Fibroblast of the aortic adventitia (primary cell): ENCODE measurements around the gene PRKG1. TPM values are rescaled to one million over a fixed set of nuclear protein-coding genes. Genes with fewer than 3 reads are reported as not detected.

Experiments used
- DNase-seq: peaks from one replicate; pipeline ENCODE4 v3.0.0-alpha.2; 2010; ENCODE audit warnings: low read depth
- H3K4me3 ChIP-seq: 2 replicates; pipeline ENCODE4 v1.5.1; 2011; ENCODE audit warnings: low read depth, mild to moderate bottlenecking, control low read depth, low read length, moderate library complexity
- CTCF ChIP-seq: IDR thresholded peaks from 2 replicates; pipeline ENCODE4 v1.5.1; 2011; ENCODE audit warnings: mild to moderate bottlenecking, low read length, control low read depth, inconsistent platforms; ENCODE audit not compliant: insufficient read depth
- total RNA-seq: library from RNA; depleted of rRNA; stranded (reverse); fragments of >200 nt; gene quantifications from 2 replicates; pipeline ENCODE4 v1.2.3, GENCODE V29; 2012; ENCODE audit warnings: low replicate concordance

Gene PRKG1
- total RNA-seq, 1 donor = 45.6 TPM

GRCh38 chr10:51985336-51985735 is 911.0 kb downstream of the PRKG1 start:
- no peak for TF ChIP-seq CTCF
- DNase-seq = peak; percentile 5
- no peak overlapping the region for H3K4me3 ChIP-seq

GRCh38 chr10:51986516-51986915 is 912.2 kb downstream of the PRKG1 start:
- no peak for TF ChIP-seq CTCF
- H3K4me3 ChIP-seq = no peak overlapping the region
- no peak for DNase-seq

- no peak for DNase-seq
- TF ChIP-seq CTCF = no peak
- no peak overlapping the region for H3K4me3 ChIP-seq
Observed at GRCh38 chr10:51993475-51993874, 919.2 kb downstream of the PRKG1 start.

- no peak for TF ChIP-seq CTCF
- no peak overlapping the region for H3K4me3 ChIP-seq
- no peak for DNase-seq
Observed at GRCh38 chr10:51999096-51999495, 924.8 kb downstream of the PRKG1 start.

- TF ChIP-seq CTCF = peak; percentile 76
- peak; percentile 72 for DNase-seq
- H3K4me3 ChIP-seq = no peak overlapping the region
Observed at GRCh38 chr10:52004342-52004949, 930.2 kb downstream of the PRKG1 start.

- no peak for DNase-seq
- TF ChIP-seq CTCF = no peak
Observed at GRCh38 chr10:52007091-52007490, 932.8 kb downstream of the PRKG1 start.

GRCh38 chr10:52011118-52011517 is 936.8 kb downstream of the PRKG1 start:
- TF ChIP-seq CTCF = no peak
- DNase-seq = peak; percentile 46
- no peak overlapping the region for H3K4me3 ChIP-seq

More at GRCh38 chr10:52007091-52007490, 932.8 kb downstream of the PRKG1 start:
- no peak overlapping the region for H3K4me3 ChIP-seq
